ENCODE measurements around the gene ATP2C2.
"Not testable (repeated sequence)": the region's sequence is repeated elsewhere in the genome, so short reads cannot be mapped to it uniquely, and the experiment has no call there.

Gene ATP2C2

DNA sequence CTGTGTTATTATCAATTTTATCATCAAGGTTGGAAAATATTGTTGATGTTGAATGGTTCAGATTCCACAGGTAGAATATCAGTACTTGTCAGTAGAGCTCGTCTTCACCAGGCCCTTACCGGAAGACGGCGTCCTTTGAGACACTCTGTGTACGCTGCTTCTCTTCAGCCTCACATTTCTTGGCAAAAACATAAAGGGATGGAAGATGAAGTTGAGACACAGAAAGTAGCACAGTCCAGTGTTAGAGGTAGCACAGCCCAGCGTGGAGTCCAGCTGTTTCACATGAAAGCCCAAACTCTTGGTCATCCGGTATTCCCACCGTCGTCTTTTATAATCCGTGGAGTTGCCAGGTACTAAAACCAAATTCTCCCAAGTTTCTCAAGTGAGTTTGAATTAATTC is 30.4 kb downstream of the ATP2C2 start:
- no peak overlapping the region for H3K27ac ChIP-seq (ENCODE audit: extremely low read depth, low read depth, low read length)
- no peaks in the 10 kb centered on the region for H3K9me3 ChIP-seq (ENCODE audit: control insufficient read depth, insufficient read depth, low read depth, low read length)
- no peak overlapping the region for H3K4me3 ChIP-seq (ENCODE audit: low read depth, low read length)
- POLR2A ChIA-PET, result no interaction called here
- CTCF ChIA-PET, result no interaction called here
- no peaks in the 10 kb centered on the region for H3K4me1 ChIP-seq (ENCODE audit: control insufficient read depth, insufficient read depth, low read length)
- TF ChIP-seq, protein P1, sequence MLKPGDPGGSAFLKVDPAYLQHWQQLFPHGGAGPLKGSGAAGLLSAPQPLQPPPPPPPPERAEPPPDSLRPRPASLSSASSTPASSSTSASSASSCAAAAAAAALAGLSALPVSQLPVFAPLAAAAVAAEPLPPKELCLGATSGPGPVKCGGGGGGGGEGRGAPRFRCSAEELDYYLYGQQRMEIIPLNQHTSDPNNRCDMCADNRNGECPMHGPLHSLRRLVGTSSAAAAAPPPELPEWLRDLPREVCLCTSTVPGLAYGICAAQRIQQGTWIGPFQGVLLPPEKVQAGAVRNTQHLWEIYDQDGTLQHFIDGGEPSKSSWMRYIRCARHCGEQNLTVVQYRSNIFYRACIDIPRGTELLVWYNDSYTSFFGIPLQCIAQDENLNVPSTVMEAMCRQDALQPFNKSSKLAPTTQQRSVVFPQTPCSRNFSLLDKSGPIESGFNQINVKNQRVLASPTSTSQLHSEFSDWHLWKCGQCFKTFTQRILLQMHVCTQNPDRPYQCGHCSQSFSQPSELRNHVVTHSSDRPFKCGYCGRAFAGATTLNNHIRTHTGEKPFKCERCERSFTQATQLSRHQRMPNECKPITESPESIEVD (tag by site-specific recombination; IDR thresholded peaks at IDR 0.05), result no peak
- TF ChIP-seq ZBTB17 (tag by site-specific recombination; IDR thresholded peaks at IDR 0.05), result no peak
- TF ChIP-seq ZNF585B (tag by site-specific recombination; IDR thresholded peaks at IDR 0.05), result no peak
- TF ChIP-seq ZNF37A (tag by site-specific recombination; IDR thresholded peaks at IDR 0.05), result no peak
- TF ChIP-seq ZNF747 (tag by site-specific recombination; IDR thresholded peaks at IDR 0.05), result no peak
- TF ChIP-seq ZNF596 (tag by site-specific recombination; IDR thresholded peaks at IDR 0.05), result no peak
- no peak for TF ChIP-seq ZNF302 (tag by site-specific recombination; IDR thresholded peaks at IDR 0.05; ENCODE audit: low read depth)
- no peak for TF ChIP-seq KLF10 (tag by site-specific recombination; IDR thresholded peaks at IDR 0.05)
- TF ChIP-seq ZNF2 (tag by site-specific recombination; IDR thresholded peaks at IDR 0.05), result no peak
- no peak for TF ChIP-seq SCRT2 (tag by site-specific recombination; IDR thresholded peaks at IDR 0.05)
- TF ChIP-seq ZBTB49 (tag by site-specific recombination; IDR thresholded peaks at IDR 0.05; ENCODE audit: low read depth), result no peak
- no peak for TF ChIP-seq MZF1 (tag by site-specific recombination; IDR thresholded peaks at IDR 0.05; ENCODE audit: borderline replicate concordance)
- TF ChIP-seq ZNF391 (tag by site-specific recombination; IDR thresholded peaks at IDR 0.05; ENCODE audit: borderline replicate concordance, low read depth), result no peak
- TF ChIP-seq ZNF10 (tag by site-specific recombination; IDR thresholded peaks at IDR 0.05), result no peak
- TF ChIP-seq ZBTB48 (tag by site-specific recombination; IDR thresholded peaks at IDR 0.05), result no peak
- TF ChIP-seq, protein P2, sequence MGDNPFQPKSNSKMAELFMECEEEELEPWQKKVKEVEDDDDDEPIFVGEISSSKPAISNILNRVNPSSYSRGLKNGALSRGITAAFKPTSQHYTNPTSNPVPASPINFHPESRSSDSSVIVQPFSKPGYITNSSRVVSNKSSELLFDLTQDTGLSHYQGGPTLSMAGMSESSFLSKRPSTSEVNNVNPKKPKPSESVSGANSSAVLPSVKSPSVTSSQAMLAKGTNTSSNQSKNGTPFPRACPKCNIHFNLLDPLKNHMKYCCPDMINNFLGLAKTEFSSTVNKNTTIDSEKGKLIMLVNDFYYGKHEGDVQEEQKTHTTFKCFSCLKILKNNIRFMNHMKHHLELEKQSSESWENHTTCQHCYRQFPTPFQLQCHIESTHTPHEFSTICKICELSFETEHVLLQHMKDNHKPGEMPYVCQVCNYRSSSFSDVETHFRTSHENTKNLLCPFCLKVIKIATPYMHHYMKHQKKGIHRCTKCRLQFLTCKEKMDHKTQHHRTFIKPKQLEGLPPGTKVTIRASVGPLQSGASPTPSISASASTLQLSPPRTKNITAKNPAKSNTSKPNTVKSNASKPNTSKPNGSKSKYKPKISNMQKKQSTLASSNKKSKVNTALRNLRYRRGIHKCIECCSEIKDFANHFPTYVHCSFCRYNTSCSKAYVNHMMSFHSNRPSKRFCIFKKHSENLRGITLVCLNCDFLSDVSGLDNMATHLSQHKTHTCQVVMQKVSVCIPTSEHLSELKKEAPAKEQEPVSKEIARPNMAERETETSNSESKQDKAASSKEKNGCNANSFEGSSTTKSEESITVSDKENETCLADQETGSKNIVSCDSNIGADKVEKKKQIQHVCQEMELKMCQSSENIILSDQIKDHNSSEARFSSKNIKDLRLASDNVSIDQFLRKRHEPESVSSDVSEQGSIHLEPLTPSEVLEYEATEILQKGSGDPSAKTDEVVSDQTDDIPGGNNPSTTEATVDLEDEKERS (tag by site-specific recombination; IDR thresholded peaks at IDR 0.05), result no peak
- no peak for TF ChIP-seq KLF8 (tag by site-specific recombination; IDR thresholded peaks at IDR 0.05)
- TF ChIP-seq SP3 (tag by site-specific recombination; IDR thresholded peaks at IDR 0.05), result no peak
- no peaks in the 10 kb centered on the region for H3K36me3 ChIP-seq (ENCODE audit: control insufficient read depth in 2 of 2, insufficient read depth in 1 of 2, low read length in 2 of 2)

DNA sequence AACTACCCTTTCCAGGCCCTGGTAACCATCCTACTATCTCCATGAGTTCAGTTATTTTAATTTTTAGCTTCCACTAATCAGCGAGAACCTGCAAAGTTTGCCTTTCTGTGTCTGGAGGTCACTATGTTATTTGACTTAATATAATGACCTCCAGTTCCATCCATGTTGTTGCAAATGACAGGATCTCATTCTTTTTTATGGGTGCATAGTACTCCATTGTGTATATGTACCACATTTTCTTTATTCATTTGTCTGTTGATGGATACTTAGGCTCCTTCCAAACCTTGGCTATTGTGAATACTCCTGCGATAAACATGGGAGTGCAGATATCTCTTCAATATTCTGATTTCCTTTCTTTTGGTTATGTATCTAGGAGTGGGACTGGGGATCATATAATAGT is 31.6 kb downstream of the ATP2C2 start:
- H3K27ac ChIP-seq (ENCODE audit: extremely low read depth, low read depth, low read length); POLR2A ChIA-PET; H3K36me3 ChIP-seq (ENCODE audit: control insufficient read depth in 2 of 2, insufficient read depth in 1 of 2, low read length in 2 of 2); CTCF ChIA-PET; H3K9me3 ChIP-seq (ENCODE audit: control insufficient read depth, insufficient read depth, low read depth, low read length); H3K4me3 ChIP-seq (ENCODE audit: low read depth, low read length); H3K4me1 ChIP-seq (ENCODE audit: control insufficient read depth, insufficient read depth, low read length): not testable (repeated sequence)
- TF ChIP-seq ZNF146 (tag by site-specific recombination; IDR thresholded peaks at IDR 0.05), result peak; percentile 66

- H3K9me3 ChIP-seq (ENCODE audit: control insufficient read depth, insufficient read depth, low read depth, low read length); H3K4me3 ChIP-seq (ENCODE audit: low read depth, low read length); H3K4me1 ChIP-seq (ENCODE audit: control insufficient read depth, insufficient read depth, low read length); H3K36me3 ChIP-seq (ENCODE audit: control insufficient read depth in 2 of 2, insufficient read depth in 1 of 2, low read length in 2 of 2); POLR2A ChIA-PET; H3K27ac ChIP-seq (ENCODE audit: extremely low read depth, low read depth, low read length); CTCF ChIA-PET: not testable (repeated sequence)
Observed at GRCh38 chr16:84403435-84403834, 35.1 kb downstream of the ATP2C2 start.

All from HEK293 (cell line).